Stimulated activated CD4-positive, alpha-beta T cell treated with anti-CD3 and anti-CD28 coated beads, Interleukin-1b, Interleukin-23, amount 100 ng/mL, for 24 hours (primary cell): ENCODE measurements around the gene XPO4.
"Not testable (repeated sequence)": the region's sequence is repeated elsewhere in the genome, so short reads cannot be mapped to it uniquely, and the experiment has no call there.

Experiments
- DNase-seq, 4 experiments: peaks; one replicate each; pipeline ENCODE4 v3.0.0-alpha.2; 2020; ENCODE audit warnings: low read depth in 4 of 4, low spot score in 1 of 4

The XPO4 gene

GRCh38 chr13:20789665-20790064, 112.9 kb downstream of the XPO4 start:
- DNase-seq: no peak

GRCh38 chr13:20788312-20788711, 114.2 kb downstream of the XPO4 start:
- no peak for DNase-seq

- DNase-seq: no peak
Observed at GRCh38 chr13:20787180-20787579, 115.4 kb downstream of the XPO4 start.

- no peak for DNase-seq
Observed at GRCh38 chr13:20782116-20782708, 120.3 kb downstream of the XPO4 start.

GRCh38 chr13:20780317-20780716, 122.2 kb downstream of the XPO4 start:
- no peak for DNase-seq

- no peak for DNase-seq
Observed at GRCh38 chr13:20779405-20779804, 123.1 kb downstream of the XPO4 start.

GRCh38 chr13:20778311-20778710, 124.2 kb downstream of the XPO4 start:
- DNase-seq: no peak

- DNase-seq: no peak
Observed at GRCh38 chr13:20776751-20777150, 125.8 kb downstream of the XPO4 start.

- no peak for DNase-seq
Observed at GRCh38 chr13:20775961-20776360, 126.6 kb downstream of the XPO4 start.

GRCh38 chr13:20774746-20775145, 127.8 kb downstream of the XPO4 start:
- DNase-seq: no peak

GRCh38 chr13:20773194-20774080, 129.1 kb downstream of the XPO4 start, which contains the start of gene EEF1AKMT1:
EEF1AKMT1 (minus strand) TSS chr13:20773961; CDS start chr13:20757598, 16,363 bp downstream.
- DNase-seq: peak; percentile 89 to 95 (median 90)

- DNase-seq: no peak
Observed at GRCh38 chr13:20772401-20773131, 130.0 kb downstream of the XPO4 start.

GRCh38 chr13:20769834-20770233, 132.7 kb downstream of the XPO4 start:
- no peak for DNase-seq

GRCh38 chr13:20769091-20769490, 133.5 kb downstream of the XPO4 start:
- no peak for DNase-seq

- DNase-seq: no peak
Observed at GRCh38 chr13:20767309-20767943, 135.1 kb downstream of the XPO4 start.

- DNase-seq: no peak
Observed at GRCh38 chr13:20760872-20761271, 141.7 kb downstream of the XPO4 start.

- DNase-seq: no peak
Observed at GRCh38 chr13:20754009-20754408, 148.5 kb downstream of the XPO4 start.

GRCh38 chr13:20749377-20749776, 153.2 kb downstream of the XPO4 start:
- no peak for DNase-seq

GRCh38 chr13:20743830-20744404, 158.6 kb downstream of the XPO4 start:
- DNase-seq: not testable (repeated sequence)

- DNase-seq: no peak
Observed at GRCh38 chr13:20740021-20740420, 162.5 kb downstream of the XPO4 start.

GRCh38 chr13:20738616-20739015, 163.9 kb downstream of the XPO4 start:
- no peak for DNase-seq
